HepG2 (cell line): ENCODE results near the gene RANBP3. TPM values are rescaled to one million over a fixed set of nuclear protein-coding genes. Genes with fewer than 3 reads are reported as not detected.
A peak's percentile ranks its signal among the peaks of the same experiment; 100 is the strongest.

Experiments
- ASH2L ChIP-seq: fragments of 300-600, 200-600 bp; sonication (generic); IDR thresholded peaks from 2 replicates; pipeline ENCODE4 v1.7.0; 2017; ENCODE audit warnings: low read depth, mild to moderate bottlenecking, moderate library complexity, mixed read lengths, low read length; ENCODE audit not compliant: insufficient read length
- DRAP1 ChIP-seq: IDR thresholded peaks from 2 replicates; pipeline ENCODE4 v1.6.1; 2016; ENCODE audit warnings: missing genetic modification reagents, missing compliant biosample characterization
- ELF3 ChIP-seq: IDR thresholded peaks from 2 replicates; pipeline ENCODE4 v1.6.1; 2016; ENCODE audit warnings: missing genetic modification reagents, missing compliant biosample characterization
- HCFC1 ChIP-seq: fragments of 150-350 bp; IDR thresholded peaks from 2 replicates; pipeline ENCODE4 v1.6.1; 2014; ENCODE audit warnings: low read depth, low read length
- NFAT5 ChIP-seq: sonication (generic); formaldehyde crosslinking; IDR thresholded peaks from 2 replicates; pipeline ENCODE4 v1.4.0; 2020; ENCODE audit warnings: missing genetic modification reagents
- POGZ ChIP-seq: sonication (generic); formaldehyde crosslinking; IDR thresholded peaks from 2 replicates; pipeline ENCODE4 v1.4.0; 2020; ENCODE audit warnings: mild to moderate bottlenecking, missing genetic modification reagents
- SAFB2 ChIP-seq: sonication (generic); formaldehyde crosslinking; IDR thresholded peaks from 2 replicates; pipeline ENCODE4 v1.5.1; 2020; ENCODE audit warnings: missing genetic modification reagents, low read depth, mild to moderate bottlenecking, borderline replicate concordance
- TGIF2 ChIP-seq: IDR thresholded peaks from 2 replicates; pipeline ENCODE4 v1.6.1; 2016; ENCODE audit warnings: control low read depth, missing compliant biosample characterization
- ZC3H13 ChIP-seq: sonication (generic); formaldehyde crosslinking; IDR thresholded peaks from 2 replicates; pipeline ENCODE4 v1.8.1; 2023; ENCODE audit warnings: mild to moderate bottlenecking, missing genetic modification reagents, moderate library complexity
- ZHX1 ChIP-seq: sonication (generic); formaldehyde crosslinking; IDR thresholded peaks from 2 replicates; pipeline ENCODE4 v1.8.1; 2022; ENCODE audit warnings: low read depth, mild to moderate bottlenecking, missing genetic modification reagents
- ZNF12 ChIP-seq: sonication (generic); formaldehyde crosslinking; IDR thresholded peaks from 2 replicates; pipeline ENCODE4 v1.5.0; 2020; ENCODE audit warnings: missing genetic modification reagents
- ZNF430 ChIP-seq: sonication (generic); formaldehyde crosslinking; IDR thresholded peaks from 2 replicates; pipeline ENCODE4 v1.9.0; 2021; ENCODE audit warnings: mild to moderate bottlenecking, missing genetic modification reagents
- ZNF639 ChIP-seq: conservative IDR thresholded peaks from 2 replicates; pipeline ENCODE4 v1.6.1; 2018; ENCODE audit warnings: missing genetic modification reagents
- ZNF672 ChIP-seq: sonication (generic); formaldehyde crosslinking; IDR thresholded peaks from 2 replicates; pipeline ENCODE4 v1.8.1; 2022; ENCODE audit warnings: missing genetic modification reagents
- ZNF703 ChIP-seq: sonication (generic); formaldehyde crosslinking; IDR thresholded peaks from 2 replicates; pipeline ENCODE4 v1.5.1; 2020; ENCODE audit warnings: missing genetic modification reagents, mild to moderate bottlenecking, moderate library complexity, borderline replicate concordance
- ZNF710 ChIP-seq: sonication (generic); formaldehyde crosslinking; IDR thresholded peaks from 2 replicates; pipeline ENCODE4 v1.5.0; 2020; ENCODE audit warnings: mild to moderate bottlenecking, missing genetic modification reagents, borderline replicate concordance
- ZNF746 ChIP-seq: sonication (generic); formaldehyde crosslinking; IDR thresholded peaks from 2 replicates; pipeline ENCODE4 v1.8.0; 2022; ENCODE audit warnings: mild to moderate bottlenecking, missing genetic modification reagents
- ZNF768 ChIP-seq: sonication (generic); formaldehyde crosslinking; IDR thresholded peaks from 2 replicates; pipeline ENCODE4 v1.4.0; 2020; ENCODE audit warnings: missing genetic modification reagents
- ZSCAN25 ChIP-seq: sonication (generic); formaldehyde crosslinking; IDR thresholded peaks from 2 replicates; pipeline ENCODE4 v1.8.0; 2022; ENCODE audit warnings: mild to moderate bottlenecking, missing genetic modification reagents
- polyA plus RNA-seq, 8 experiments: library from polyadenylated mRNA; depleted of rRNA in 3 of 8; stranded (reverse) in 7 of 8; unstranded in 1 of 8; fragments of >200 nt; fragmentation: Illumina TruSeq in 4 of 8; extraction: Trizol in 4 of 8; gene quantifications; 2 replicates each; pipeline versions ENCODE4 v1.2.1 to v1.2.3, GENCODE V29; 2011 to 2016; ENCODE audit warnings: low read depth in 4 of 8, missing spikeins in 1 of 8, mixed read lengths in 1 of 8; ENCODE audit not compliant: insufficient read depth in 1 of 8
- total RNA-seq, 5 experiments: library from RNA; depleted of rRNA; stranded (reverse); fragments of >200 nt; fragmentation: Illumina TruSeq; extraction: Trizol; gene quantifications; 2 replicates each; pipeline ENCODE4 v1.2.3, GENCODE V29; 2016; ENCODE audit warnings: low read depth in 1 of 5

The RANBP3 gene
- total and polyA plus RNA-seq, 2 of the 13 experiments (the other 11 are each of a cell fraction or from before 2014, with no cell fraction given): 39.5 to 149 TPM

GRCh38 chr19:5870986-5871394 is 107.0 kb downstream of the RANBP3 start (continued):
- TF ChIP-seq ZNF710 (CRISPR knock-in tag): peak; percentile 83; the same call in 1 of the 2 replicates
- peak; percentile 76 for TF ChIP-seq ZSCAN25
- no peak for TF ChIP-seq HCFC1
- TF ChIP-seq POGZ (CRISPR knock-in tag): peak; percentile 89
- peak; percentile 98 for TF ChIP-seq ZNF746 (CRISPR knock-in tag)
- no peak for TF ChIP-seq NFAT5
- TF ChIP-seq ZNF672 (CRISPR knock-in tag): no peak
- peak; percentile 70; the same call in 1 of the 2 replicates for TF ChIP-seq ZNF430 (CRISPR knock-in tag)
- peak; percentile 81; the same call in 1 of the 2 replicates for TF ChIP-seq ZHX1 (CRISPR knock-in tag)
- TF ChIP-seq ZNF768 (CRISPR knock-in tag): peak; percentile 78
- peak; percentile 86 for TF ChIP-seq SAFB2 (CRISPR knock-in tag)
- TF ChIP-seq TGIF2 (CRISPR knock-in tag): peak; percentile 58; the same call in 1 of the 2 replicates
- TF ChIP-seq DRAP1 (CRISPR knock-in tag): peak; percentile 51; the same call in 1 of the 2 replicates
- TF ChIP-seq ASH2L: peak; percentile 48
- TF ChIP-seq ZNF703 (CRISPR knock-in tag): peak; percentile 36; the same call in 1 of the 2 replicates
- peak; percentile 96 for TF ChIP-seq ELF3
- TF ChIP-seq ZNF12: peak; percentile 85; the same call in 1 of the 2 replicates
- peak; percentile 75 for TF ChIP-seq ZC3H13 (CRISPR knock-in tag)
- peak; percentile 54; the same call in 1 of the 2 replicates for TF ChIP-seq ZNF639 (CRISPR knock-in tag)
